Fibroblast of lung (primary cell): Measurements from ENCODE around the gene MLN. TPM values are rescaled to one million over a fixed set of nuclear protein-coding genes. Genes with fewer than 3 reads are reported as not detected.
A peak's percentile ranks its signal among the peaks of the same experiment; 100 is the strongest.

ENCODE experiments used
- DNase-seq, 2 donors: peaks; one replicate each; pipeline versions ENCODE4 v3.0.0 to v3.0.0-alpha.2; 2010; ENCODE audit warnings: low read depth in 2 of 2
- H2AFZ ChIP-seq: 2 replicates; pipeline ENCODE4 v1.5.1; 2012; ENCODE audit warnings: low read length, control low read depth, inconsistent platforms
- H3K27ac ChIP-seq: 2 replicates; pipeline ENCODE4 v1.5.1; 2011; ENCODE audit warnings: low read length, control low read depth; ENCODE audit not compliant: insufficient read depth
- H3K27me3 ChIP-seq: 2 replicates; pipeline ENCODE4 v1.5.1; 2011; ENCODE audit warnings: mild to moderate bottlenecking, low read length; ENCODE audit not compliant: control insufficient read depth, insufficient read depth
- H3K36me3 ChIP-seq: 2 replicates; pipeline ENCODE4 v1.5.1; 2011; ENCODE audit warnings: low read length; ENCODE audit not compliant: control insufficient read depth, insufficient read depth
- H3K4me1 ChIP-seq: 2 replicates; pipeline ENCODE4 v1.5.1; 2011; ENCODE audit warnings: low read length; ENCODE audit not compliant: control insufficient read depth, insufficient read depth; ENCODE audit errors: extremely low read depth
- H3K4me2 ChIP-seq: 2 replicates; pipeline ENCODE4 v1.5.1; 2011; ENCODE audit warnings: low read length, control low read depth; ENCODE audit not compliant: insufficient read depth; ENCODE audit errors: extremely low read depth
- H3K4me3 ChIP-seq, 4 experiments: fragments of 200-600 bp in 1 of 4; sonication (generic) in 1 of 4; replicated peaks in 1 of 4; 2 replicates each; pipeline ENCODE4 v1.5.1; 2011 to 2016; ENCODE audit warnings: low read length in 4 of 4, low read depth in 3 of 4, mild to moderate bottlenecking in 3 of 4, control low read depth in 2 of 4, inconsistent platforms in 1 of 4, mixed read lengths in 1 of 4; ENCODE audit not compliant: insufficient read depth in 1 of 4; ENCODE audit errors: control extremely low read depth in 1 of 4
- H3K79me2 ChIP-seq: 2 replicates; pipeline ENCODE4 v1.5.1; 2012; ENCODE audit warnings: mild to moderate bottlenecking, low read length, inconsistent platforms; ENCODE audit not compliant: control insufficient read depth, insufficient read depth
- H3K9ac ChIP-seq: 2 replicates; pipeline ENCODE4 v1.5.1; 2011; ENCODE audit warnings: mild to moderate bottlenecking, low read length, control low read depth; ENCODE audit not compliant: insufficient read depth
- H3K9me3 ChIP-seq: 2 replicates; pipeline ENCODE4 v1.5.1; 2012; ENCODE audit warnings: low read depth, low read length; ENCODE audit not compliant: control insufficient read depth, insufficient read depth
- H4K20me1 ChIP-seq: 2 replicates; pipeline ENCODE4 v1.5.1; 2011; ENCODE audit warnings: low read length; ENCODE audit not compliant: control insufficient read depth, insufficient read depth; ENCODE audit errors: extremely low read depth
- EZH2 ChIP-seq: IDR thresholded peaks from 2 replicates; pipeline ENCODE4 v1.5.1; 2012; ENCODE audit warnings: low read length, control low read depth, mild to moderate bottlenecking; ENCODE audit errors: missing control alignments
- polyA plus RNA-seq, 2 donors: library from polyadenylated mRNA; depleted of rRNA in 1 of 2; stranded (reverse) in 1 of 2; unstranded in 1 of 2; fragments of >200 nt; gene quantifications; 2 replicates each; pipeline ENCODE4 v1.2.1, GENCODE V29; 2011 to 2012; ENCODE audit warnings: missing spikeins in 1 of 2
- total RNA-seq: library from RNA; depleted of rRNA; stranded (reverse); fragments of >200 nt; gene quantifications from 2 replicates; pipeline ENCODE4 v1.2.1, GENCODE V29; 2014
- TF ChIP-seq, protein P1 (sequence below), 2 donors: IDR thresholded peaks in 1 of 2; conservative IDR thresholded peaks in 1 of 2; 1 replicate in 1 of 2; 2 replicates in 1 of 2; pipeline ENCODE4 v1.5.1; 2011 to 2012; ENCODE audit warnings: low read length in 2 of 2, control low read depth in 1 of 2, inconsistent platforms in 1 of 2, low read depth in 1 of 2, mild to moderate bottlenecking in 1 of 2

MLN gene
- total and polyA plus RNA-seq, 2 donors (not counting 1 experiment from before 2014, with no cell fraction given) = not detected

DNA sequence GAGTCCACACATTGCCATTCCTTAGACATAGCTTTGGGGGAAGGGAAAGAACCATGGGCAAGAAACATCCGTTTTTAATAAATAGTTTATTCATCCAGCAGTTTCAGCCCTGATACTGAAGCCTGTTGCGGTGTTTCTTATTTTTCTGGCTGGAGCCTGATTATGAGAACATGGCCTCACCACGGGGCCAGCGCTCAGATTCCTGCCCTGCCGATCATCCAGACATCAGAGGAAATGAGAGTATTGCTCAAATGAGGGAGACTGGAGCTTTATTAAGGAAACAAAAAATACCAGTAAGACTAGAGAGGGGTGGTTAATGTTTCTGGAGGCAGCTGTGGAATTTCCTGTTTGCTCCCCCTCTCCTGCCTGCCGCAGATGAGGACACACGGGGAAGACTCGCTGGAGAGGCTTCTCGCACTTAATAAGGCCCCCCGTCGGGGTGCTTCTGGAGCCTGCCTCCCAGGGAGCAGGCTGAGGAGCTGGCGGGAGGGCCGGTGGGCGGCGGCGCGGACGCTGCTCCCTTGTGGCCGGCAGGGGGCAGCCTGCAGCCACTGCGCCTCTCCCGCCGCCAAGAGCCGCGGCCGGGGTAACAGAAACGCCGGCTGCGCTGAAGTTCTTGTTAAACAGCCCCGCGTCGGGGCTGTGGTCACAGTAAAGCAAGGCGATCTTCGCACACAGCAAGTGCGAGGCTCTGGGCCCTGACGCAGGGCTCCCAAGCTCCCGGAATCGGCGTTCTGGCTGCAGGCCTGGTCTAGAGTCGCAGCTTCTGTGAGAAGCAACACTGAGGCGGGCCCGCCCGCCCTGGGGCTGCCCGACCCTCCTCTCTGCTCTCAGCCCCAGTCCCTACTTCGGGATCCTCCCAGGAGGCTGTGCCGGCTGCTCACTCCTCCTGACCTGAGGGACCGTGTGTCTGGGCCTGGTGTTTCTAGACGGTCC is 32.4 kb downstream of the MLN start:
- H3K36me3 ChIP-seq = peaks cover 19% of the 10 kb centered on the region
- peak overlapping the region; percentile 21 for H3K9ac ChIP-seq
- no peaks in the 10 kb centered on the region for H4K20me1 ChIP-seq
- H3K27ac ChIP-seq = peak overlapping the region; percentile 82
- peaks cover 35% of the 10 kb centered on the region for H3K4me1 ChIP-seq
- H2AFZ ChIP-seq = no peak overlapping the region
- H3K4me2 ChIP-seq = peak overlapping the region; percentile 45
- no peaks in the 10 kb centered on the region for H3K79me2 ChIP-seq
- DNase-seq = peak; percentile 86 to 93
- no peaks in the 10 kb centered on the region for H3K9me3 ChIP-seq
- TF ChIP-seq EZH2 = no peak
- TF ChIP-seq, protein P1, sequence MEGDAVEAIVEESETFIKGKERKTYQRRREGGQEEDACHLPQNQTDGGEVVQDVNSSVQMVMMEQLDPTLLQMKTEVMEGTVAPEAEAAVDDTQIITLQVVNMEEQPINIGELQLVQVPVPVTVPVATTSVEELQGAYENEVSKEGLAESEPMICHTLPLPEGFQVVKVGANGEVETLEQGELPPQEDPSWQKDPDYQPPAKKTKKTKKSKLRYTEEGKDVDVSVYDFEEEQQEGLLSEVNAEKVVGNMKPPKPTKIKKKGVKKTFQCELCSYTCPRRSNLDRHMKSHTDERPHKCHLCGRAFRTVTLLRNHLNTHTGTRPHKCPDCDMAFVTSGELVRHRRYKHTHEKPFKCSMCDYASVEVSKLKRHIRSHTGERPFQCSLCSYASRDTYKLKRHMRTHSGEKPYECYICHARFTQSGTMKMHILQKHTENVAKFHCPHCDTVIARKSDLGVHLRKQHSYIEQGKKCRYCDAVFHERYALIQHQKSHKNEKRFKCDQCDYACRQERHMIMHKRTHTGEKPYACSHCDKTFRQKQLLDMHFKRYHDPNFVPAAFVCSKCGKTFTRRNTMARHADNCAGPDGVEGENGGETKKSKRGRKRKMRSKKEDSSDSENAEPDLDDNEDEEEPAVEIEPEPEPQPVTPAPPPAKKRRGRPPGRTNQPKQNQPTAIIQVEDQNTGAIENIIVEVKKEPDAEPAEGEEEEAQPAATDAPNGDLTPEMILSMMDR (conservative IDR thresholded peaks at IDR 0.05 in 1 of 2, IDR thresholded peaks at IDR 0.05 in 1 of 2; ENCODE audit: low read depth in 1 of 2, low read length in 2 of 2) = peak; percentile 52 to 78
- peak overlapping the region in 1 of 4 experiments; percentile 28 for H3K4me3 ChIP-seq
- H3K27me3 ChIP-seq = no peaks in the 10 kb centered on the region

DNA sequence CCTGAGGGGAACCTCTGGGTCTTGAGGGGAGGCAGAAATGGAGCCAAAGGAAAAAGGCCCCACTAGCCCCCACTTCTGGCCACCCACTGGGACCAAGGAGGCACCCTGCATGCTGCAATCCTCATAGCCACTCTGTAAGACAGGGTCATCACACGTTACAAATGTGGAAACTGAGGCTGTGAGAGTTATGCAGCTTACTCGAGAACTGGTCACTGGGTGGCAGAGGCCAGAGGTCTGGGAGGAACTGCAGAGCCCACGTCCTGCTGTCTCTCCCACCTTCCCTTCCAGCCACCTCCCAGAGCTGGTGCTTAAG is 33.0 kb downstream of the MLN start:
- no peaks in the 10 kb centered on the region for H3K9me3 ChIP-seq
- H2AFZ ChIP-seq = no peak overlapping the region
- no peak overlapping the region for H3K4me3 ChIP-seq
- peak overlapping the region; percentile 32 for H3K4me2 ChIP-seq
- no peaks in the 10 kb centered on the region for H3K27me3 ChIP-seq
- no peak for TF ChIP-seq EZH2
- TF ChIP-seq, protein P1 (conservative IDR thresholded peaks at IDR 0.05 in 1 of 2, IDR thresholded peaks at IDR 0.05 in 1 of 2; ENCODE audit: low read depth in 1 of 2, low read length in 2 of 2) = no peak
- no peaks in the 10 kb centered on the region for H4K20me1 ChIP-seq
- peak overlapping the region; percentile 82 for H3K27ac ChIP-seq
- DNase-seq = no peak
- no peaks in the 10 kb centered on the region for H3K79me2 ChIP-seq
- peaks cover 17% of the 10 kb centered on the region for H3K36me3 ChIP-seq
- H3K4me1 ChIP-seq = peaks cover 35% of the 10 kb centered on the region
- peak overlapping the region; percentile 20 for H3K9ac ChIP-seq

DNA sequence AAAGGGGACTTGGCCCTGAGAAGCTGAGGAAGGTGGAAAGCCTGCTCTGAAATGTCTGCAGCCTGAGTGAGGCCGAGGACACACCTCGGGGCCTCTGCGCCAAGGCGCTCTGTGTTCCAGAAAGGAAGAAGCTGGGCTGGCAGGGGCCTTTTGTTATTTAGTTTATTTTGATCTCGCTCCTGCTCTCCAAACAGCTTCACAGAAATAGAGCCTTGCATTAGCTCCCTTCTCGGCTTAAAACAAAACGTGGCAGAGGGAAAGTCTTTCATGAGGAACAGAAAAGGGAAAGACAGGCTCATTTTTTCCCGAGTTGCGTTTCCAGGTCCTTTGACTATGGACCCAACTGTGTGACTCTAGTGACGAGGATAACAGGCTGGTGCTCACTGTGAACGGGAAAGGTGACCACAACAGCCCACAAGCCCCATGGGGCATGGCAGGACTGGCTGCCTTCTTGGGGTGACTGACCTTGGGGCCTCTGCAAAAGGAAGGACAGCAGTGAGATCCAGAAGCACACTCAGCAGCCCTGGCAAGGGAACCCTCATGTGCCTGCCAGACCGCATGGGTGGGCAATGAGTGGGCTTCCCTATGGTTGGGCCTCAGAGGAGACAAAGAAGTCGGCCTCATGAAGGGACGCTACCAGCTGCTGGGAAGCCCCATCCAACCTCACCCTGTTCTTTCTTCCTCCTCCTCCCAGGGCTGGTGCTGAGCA is 33.5 kb downstream of the MLN start:
- Histone ChIP-seq H3K27me3 (no peaks in the 10 kb centered on the region), H3K79me2 (no peaks in the 10 kb centered on the region), H3K4me3 (no peak overlapping the region), H2AFZ (no peak overlapping the region), H4K20me1 (no peaks in the 10 kb centered on the region), H3K4me1 (peaks cover 35% of the 10 kb centered on the region), H3K9me3 (no peaks in the 10 kb centered on the region), H3K9ac (no peak overlapping the region), H3K36me3 (peaks cover 17% of the 10 kb centered on the region), H3K27ac (peak overlapping the region; percentile 82), H3K4me2 (no peak overlapping the region)
- no peak for TF ChIP-seq EZH2
- TF ChIP-seq, protein P1 (conservative IDR thresholded peaks at IDR 0.05 in 1 of 2, IDR thresholded peaks at IDR 0.05 in 1 of 2; ENCODE audit: low read depth in 1 of 2, low read length in 2 of 2) = no peak
- no peak for DNase-seq
